Stomach smooth muscle (tissue), 2 donors: ENCODE data around the gene OSBPL9.
"Not testable (repeated sequence)": the region's sequence is repeated elsewhere in the genome, so short reads cannot be mapped to it uniquely, and the experiment has no call there.

Source experiments
- H3K27ac ChIP-seq: one replicate; pipeline ENCODE4 v1.7.0; 2013; ENCODE audit warnings: mild to moderate bottlenecking, low read length, inconsistent platforms
- H3K27me3 ChIP-seq, 2 donors: one replicate each; pipeline ENCODE4 v1.7.0; 2013; ENCODE audit warnings: low read length in 2 of 2; ENCODE audit not compliant: insufficient read depth in 2 of 2, control insufficient read depth in 1 of 2
- H3K36me3 ChIP-seq, 2 donors: one replicate each; pipeline ENCODE4 v1.7.0; 2013; ENCODE audit warnings: low read length in 2 of 2; ENCODE audit not compliant: control insufficient read depth in 2 of 2, insufficient read depth in 2 of 2
- H3K4me1 ChIP-seq: one replicate; pipeline ENCODE4 v1.7.0; 2013; ENCODE audit warnings: low read length; ENCODE audit not compliant: control insufficient read depth, insufficient read depth
- H3K4me3 ChIP-seq, 2 donors: one replicate each; pipeline ENCODE4 v1.7.0; 2013; ENCODE audit warnings: low read length in 2 of 2
- H3K9ac ChIP-seq, 2 donors: one replicate each; pipeline ENCODE4 v1.7.0; 2013; ENCODE audit warnings: low read length in 2 of 2, mild to moderate bottlenecking in 1 of 2
- H3K9me3 ChIP-seq, 2 donors: one replicate each; pipeline ENCODE4 v1.7.0; 2013; ENCODE audit warnings: low read length in 2 of 2; ENCODE audit not compliant: control insufficient read depth in 2 of 2
- donor health status: healthy.
- donor health status: Pancreatic carcinoma.

Gene OSBPL9

GRCh38 chr1:51690285-51690961 is 73.5 kb downstream of the OSBPL9 start:
- Histone ChIP-seq H3K4me3 (no peak overlapping the region), H3K36me3 (no peaks in the 10 kb centered on the region), H3K9me3 (no peaks in the 10 kb centered on the region), H3K27ac (no peak overlapping the region), H3K27me3 (no peaks in the 10 kb centered on the region), H3K9ac (no peak overlapping the region), H3K4me1 (peaks cover 6% of the 10 kb centered on the region)

GRCh38 chr1:51691920-51692319 is 75.0 kb downstream of the OSBPL9 start:
- Histone ChIP-seq H3K4me3 (no peak overlapping the region), H3K9me3 (no peaks in the 10 kb centered on the region), H3K9ac (no peak overlapping the region), H3K27ac (no peak overlapping the region), H3K36me3 (no peaks in the 10 kb centered on the region), H3K4me1 (peaks cover 3% of the 10 kb centered on the region), H3K27me3 (no peaks in the 10 kb centered on the region)

- Histone ChIP-seq H3K4me1 (peaks cover 3% of the 10 kb centered on the region), H3K36me3 (no peaks in the 10 kb centered on the region), H3K27me3 (no peaks in the 10 kb centered on the region), H3K27ac (no peak overlapping the region), H3K9ac (no peak overlapping the region), H3K4me3 (no peak overlapping the region), H3K9me3 (no peaks in the 10 kb centered on the region)
Observed at GRCh38 chr1:51693419-51694155, 76.7 kb downstream of the OSBPL9 start.

GRCh38 chr1:51697166-51697565 is 80.3 kb downstream of the OSBPL9 start:
- Histone ChIP-seq H3K27me3 (no peaks in the 10 kb centered on the region), H3K4me3 (no peak overlapping the region), H3K36me3 (no peaks in the 10 kb centered on the region), H3K9ac (no peak overlapping the region), H3K27ac (no peak overlapping the region), H3K4me1 (no peaks in the 10 kb centered on the region), H3K9me3 (no peaks in the 10 kb centered on the region)

GRCh38 chr1:51699391-51699790 is 82.5 kb downstream of the OSBPL9 start:
- no peaks in the 10 kb centered on the region for H3K4me1 ChIP-seq
- no peak overlapping the region for H3K27ac ChIP-seq
- no peaks in the 10 kb centered on the region for H3K9me3 ChIP-seq
- no peaks in the 10 kb centered on the region for H3K27me3 ChIP-seq
- no peaks in the 10 kb centered on the region for H3K36me3 ChIP-seq
- H3K4me3 ChIP-seq: no peak overlapping the region
- no peak overlapping the region for H3K9ac ChIP-seq

- not testable (repeated sequence) for H3K4me3 ChIP-seq, H3K9me3 ChIP-seq, H3K4me1 ChIP-seq, H3K27me3 ChIP-seq, H3K27ac ChIP-seq, H3K9ac ChIP-seq, H3K36me3 ChIP-seq
Observed at GRCh38 chr1:51701782-51702181, 84.9 kb downstream of the OSBPL9 start.

- H3K27ac ChIP-seq, H3K4me3 ChIP-seq, H3K4me1 ChIP-seq, H3K27me3 ChIP-seq, H3K9me3 ChIP-seq, H3K36me3 ChIP-seq, H3K9ac ChIP-seq: not testable (repeated sequence)
Observed at GRCh38 chr1:51702220-51702619, 85.3 kb downstream of the OSBPL9 start.

GRCh38 chr1:51705035-51705434 is 88.1 kb downstream of the OSBPL9 start:
- Histone ChIP-seq H3K27me3 (no peaks in the 10 kb centered on the region), H3K36me3 (no peaks in the 10 kb centered on the region), H3K9ac (no peak overlapping the region), H3K4me3 (no peak overlapping the region), H3K4me1 (no peaks in the 10 kb centered on the region), H3K27ac (no peak overlapping the region), H3K9me3 (no peaks in the 10 kb centered on the region)

GRCh38 chr1:51708911-51709760 is 92.2 kb downstream of the OSBPL9 start:
- Histone ChIP-seq H3K4me1 (no peaks in the 10 kb centered on the region), H3K36me3 (no peaks in the 10 kb centered on the region), H3K9me3 (no peaks in the 10 kb centered on the region), H3K4me3 (no peak overlapping the region), H3K9ac (no peak overlapping the region), H3K27ac (no peak overlapping the region), H3K27me3 (no peaks in the 10 kb centered on the region)

- Histone ChIP-seq H3K9ac (no peak overlapping the region), H3K9me3 (no peaks in the 10 kb centered on the region), H3K4me1 (no peaks in the 10 kb centered on the region)
Observed at GRCh38 chr1:51709951-51710350, 93.1 kb downstream of the OSBPL9 start.

More at GRCh38 chr1:51709951-51710350, 93.1 kb downstream of the OSBPL9 start:
- H3K27me3 ChIP-seq: no peaks in the 10 kb centered on the region
- H3K36me3 ChIP-seq: no peaks in the 10 kb centered on the region
- no peak overlapping the region for H3K27ac ChIP-seq
- H3K4me3 ChIP-seq: no peak overlapping the region
